Subcutaneous adipose tissue (tissue), 4 donors: ENCODE data around the gene LZTS2. TPM values are rescaled to one million over a fixed set of nuclear protein-coding genes. Genes with fewer than 3 reads are reported as not detected.

Experiments used
- total RNA-seq, 4 donors: library from RNA; depleted of rRNA; stranded (reverse); fragments of >200 nt; gene quantifications; one replicate each; pipeline ENCODE4 v1.1.0, GENCODE V29; 2016
- TF ChIP-seq, protein P1 (sequence below): fragments of 450-650 bp; IDR thresholded peaks from one replicate; pipeline ENCODE4 v1.5.1; 2016; ENCODE audit warnings: low read depth, mild to moderate bottlenecking, control low read depth, antibody characterized with exemption, moderate library complexity

Gene LZTS2
- total RNA-seq, 4 donors from 2014 or later: 27.4 to 130 (median 45.2) TPM

DNA sequence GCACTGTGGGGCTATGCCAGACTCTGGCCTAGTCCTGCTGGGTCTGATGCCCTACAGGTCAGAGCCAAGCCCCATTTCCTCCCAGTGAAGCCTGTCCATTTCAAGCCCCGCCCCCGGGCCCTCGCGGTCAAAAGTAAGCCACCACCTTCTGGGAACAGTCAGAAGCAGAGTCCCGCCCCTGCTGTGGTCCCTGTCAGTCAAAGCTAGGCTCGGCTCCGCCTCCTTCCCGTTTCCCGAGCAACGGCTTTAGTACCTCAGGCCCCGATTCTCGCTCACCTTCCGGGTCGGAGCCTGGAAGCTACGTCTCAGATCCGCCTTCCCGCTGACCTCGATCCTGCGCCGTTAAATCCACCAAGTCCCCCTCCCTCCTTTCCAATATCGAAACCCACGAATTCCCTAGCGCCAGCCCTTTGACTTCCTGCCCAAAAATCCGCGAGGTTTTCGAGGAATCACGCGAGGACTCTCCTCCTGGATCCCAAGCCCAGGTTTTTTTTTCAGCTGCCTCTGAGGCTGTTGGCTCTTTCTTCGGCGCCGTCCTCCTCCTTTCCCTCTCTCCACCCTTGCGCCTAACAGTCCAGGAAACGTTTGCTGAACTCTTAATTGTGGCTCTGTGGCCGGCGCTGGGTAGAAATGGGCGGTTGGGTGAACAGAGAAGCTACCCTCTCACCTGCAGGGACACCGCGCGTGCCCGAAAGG, 43.2 kb downstream of the LZTS2 start:
- TF ChIP-seq, protein P1, sequence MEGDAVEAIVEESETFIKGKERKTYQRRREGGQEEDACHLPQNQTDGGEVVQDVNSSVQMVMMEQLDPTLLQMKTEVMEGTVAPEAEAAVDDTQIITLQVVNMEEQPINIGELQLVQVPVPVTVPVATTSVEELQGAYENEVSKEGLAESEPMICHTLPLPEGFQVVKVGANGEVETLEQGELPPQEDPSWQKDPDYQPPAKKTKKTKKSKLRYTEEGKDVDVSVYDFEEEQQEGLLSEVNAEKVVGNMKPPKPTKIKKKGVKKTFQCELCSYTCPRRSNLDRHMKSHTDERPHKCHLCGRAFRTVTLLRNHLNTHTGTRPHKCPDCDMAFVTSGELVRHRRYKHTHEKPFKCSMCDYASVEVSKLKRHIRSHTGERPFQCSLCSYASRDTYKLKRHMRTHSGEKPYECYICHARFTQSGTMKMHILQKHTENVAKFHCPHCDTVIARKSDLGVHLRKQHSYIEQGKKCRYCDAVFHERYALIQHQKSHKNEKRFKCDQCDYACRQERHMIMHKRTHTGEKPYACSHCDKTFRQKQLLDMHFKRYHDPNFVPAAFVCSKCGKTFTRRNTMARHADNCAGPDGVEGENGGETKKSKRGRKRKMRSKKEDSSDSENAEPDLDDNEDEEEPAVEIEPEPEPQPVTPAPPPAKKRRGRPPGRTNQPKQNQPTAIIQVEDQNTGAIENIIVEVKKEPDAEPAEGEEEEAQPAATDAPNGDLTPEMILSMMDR: no peak

DNA sequence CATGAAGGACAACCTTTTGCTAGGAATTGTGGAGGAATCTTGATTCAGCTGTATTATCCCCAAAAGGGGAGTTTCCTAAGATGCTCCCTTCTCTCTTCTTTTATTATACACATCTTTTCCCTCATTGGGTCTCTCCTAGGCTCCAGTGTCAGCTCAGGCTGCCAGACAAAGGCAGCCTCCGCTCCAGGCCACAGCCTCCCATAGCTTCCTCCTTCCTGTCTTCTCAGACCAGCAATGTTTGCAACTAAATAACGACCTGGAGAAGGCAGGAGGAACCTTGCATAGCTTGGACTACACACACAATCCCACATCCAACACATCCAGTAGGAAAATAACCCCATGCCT, 43.7 kb downstream of the LZTS2 start:
- TF ChIP-seq, protein P1: no peak

GRCh38 chr10:101044117-101044516, 44.5 kb downstream of the LZTS2 start:
- TF ChIP-seq, protein P1: no peak

DNA sequence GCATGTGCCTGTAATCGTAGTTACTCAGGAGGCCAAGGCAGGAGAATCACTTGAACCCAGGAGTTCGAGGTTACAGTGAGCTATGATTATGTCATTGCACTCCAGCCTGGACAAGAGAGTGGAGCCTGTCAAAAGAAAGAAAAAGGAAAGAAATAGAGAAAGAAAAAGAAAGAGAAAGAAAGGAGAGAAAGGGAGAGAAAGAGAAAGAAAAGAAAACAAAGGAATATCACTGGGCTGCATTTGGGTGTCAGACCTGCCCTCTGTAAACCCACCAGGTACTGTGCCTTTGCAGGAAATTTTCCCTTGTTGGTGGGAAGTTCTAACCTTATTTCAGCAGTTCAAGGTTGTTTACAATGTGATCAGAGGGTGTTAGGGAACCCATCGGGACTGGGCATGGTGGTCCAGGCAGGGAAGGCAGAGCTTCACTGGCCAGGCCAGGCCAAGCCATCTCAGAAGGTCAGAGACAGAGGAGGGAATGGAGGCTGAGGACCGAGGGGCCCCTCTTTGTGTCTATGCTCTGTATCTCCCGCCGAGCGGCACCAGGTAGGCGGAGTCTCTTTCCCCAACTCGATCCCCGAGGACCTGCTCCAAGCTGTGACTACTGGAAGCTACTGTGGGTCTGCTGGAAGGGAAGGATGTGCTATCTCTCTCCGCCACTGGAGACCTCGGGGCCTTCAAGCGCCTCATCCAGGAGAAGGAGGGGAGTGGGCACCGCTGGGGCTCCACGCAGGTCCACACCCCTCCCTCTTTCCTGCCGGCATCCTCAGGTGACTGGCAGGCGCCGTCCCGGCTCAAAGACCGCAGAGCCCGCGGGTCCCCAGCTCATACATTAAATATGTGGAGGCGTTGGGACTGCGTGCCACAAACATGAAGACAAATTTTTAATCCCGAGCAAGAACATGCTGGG, 47.0 kb downstream of the LZTS2 start:
- TF ChIP-seq, protein P1: no peak

GRCh38 chr10:101047268-101047667, 47.7 kb downstream of the LZTS2 start:
- TF ChIP-seq, protein P1: no peak

GRCh38 chr10:101047961-101048892, 48.6 kb downstream of the LZTS2 start:
- TF ChIP-seq, protein P1: no peak
